T47D (cell line): Measurements from ENCODE around the gene RAP1GAP2.
"Not testable (repeated sequence)": the region's sequence is repeated elsewhere in the genome, so short reads cannot be mapped to it uniquely, and the experiment has no call there.

Experiments
- DNase-seq, 2 experiments: peaks; one replicate each; pipeline versions ENCODE4 v3.0.0 to v3.0.0-alpha.2; 2011 to 2012; ENCODE audit warnings: low read depth in 1 of 2, low spot score in 1 of 2
- JUND ChIP-seq: IDR thresholded peaks from 2 replicates; pipeline ENCODE4 v1.6.1; 2012; ENCODE audit warnings: low read depth
- in situ Hi-C: cut with HindIII; loops from 2 replicates; pipeline ENCODE4 v1.10.0; 2016; ENCODE audit warnings: low sequenced_read_pairs, low pct_unique_long_range_greater_than_20kb

RAP1GAP2 gene

GRCh38 chr17:3026125-3026855 is 230.1 kb downstream of the RAP1GAP2 start:
- TF ChIP-seq JUND: no peak
- no peak for DNase-seq
- in situ Hi-C loops: no loop called here

DNA sequence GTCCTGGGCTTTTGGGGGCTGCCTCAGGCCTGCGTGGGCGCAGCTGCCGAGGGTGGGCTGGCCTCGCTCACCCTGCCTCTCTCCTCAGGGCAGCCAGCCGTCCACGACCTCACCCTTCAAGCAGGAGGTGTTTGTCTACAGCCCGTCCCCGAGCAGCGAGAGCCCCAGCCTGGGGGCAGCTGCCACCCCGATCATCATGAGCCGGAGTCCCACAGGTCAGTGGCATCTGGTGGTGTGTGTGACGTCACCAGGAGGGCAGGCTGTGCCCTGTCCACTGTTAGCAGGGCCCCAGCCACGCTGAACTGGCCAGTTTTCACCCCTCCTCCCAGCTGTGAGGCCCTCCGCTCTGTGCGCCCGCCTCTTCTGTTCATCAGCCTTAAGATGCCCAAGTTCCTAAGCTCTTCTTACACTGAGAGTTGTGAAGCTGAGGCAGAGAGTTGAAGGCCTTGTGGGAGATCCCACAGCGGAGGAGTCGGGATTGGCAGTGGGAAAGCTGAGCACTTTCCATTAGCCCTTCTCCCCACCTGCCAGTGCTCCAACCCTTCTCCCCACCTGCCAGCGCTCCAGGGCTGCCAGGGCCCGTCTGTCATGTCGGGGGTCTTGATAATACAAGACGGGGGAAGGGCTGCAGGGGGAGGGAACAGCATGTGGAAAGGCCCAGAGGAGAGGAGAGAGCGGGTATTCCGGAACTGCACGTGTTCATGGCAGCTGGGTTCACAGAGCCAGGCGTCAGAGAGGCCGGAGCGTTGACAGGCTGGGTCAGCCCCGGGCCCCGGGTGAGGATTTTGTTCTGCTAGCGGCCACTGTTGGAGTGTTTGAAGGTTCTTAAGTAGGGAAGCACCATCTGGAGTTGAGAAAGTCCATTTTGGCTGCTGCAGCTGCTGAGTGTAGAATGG is 230.9 kb downstream of the RAP1GAP2 start:
- TF ChIP-seq JUND: no peak
- no peak for DNase-seq
- in situ Hi-C loops: no loop called here

- no peak for DNase-seq
- in situ Hi-C loops: no loop called here
- no peak for TF ChIP-seq JUND
These were observed 231.7 kb downstream of the RAP1GAP2 start for GRCh38 chr17:3027786-3028532.

GRCh38 chr17:3029213-3029913 is 233.1 kb downstream of the RAP1GAP2 start:
- TF ChIP-seq JUND: no peak
- no peak for DNase-seq
- in situ Hi-C loops: no loop called here

GRCh38 chr17:3030096-3030495 is 233.9 kb downstream of the RAP1GAP2 start:
- TF ChIP-seq JUND: no peak
- in situ Hi-C loops: no loop called here
- DNase-seq: no peak

GRCh38 chr17:3030852-3031470 is 234.7 kb downstream of the RAP1GAP2 start:
- DNase-seq, in situ Hi-C loops: not testable (repeated sequence)

- no peak for DNase-seq
- in situ Hi-C loops: no loop called here
- TF ChIP-seq JUND: no peak
These were observed 236.3 kb downstream of the RAP1GAP2 start for GRCh38 chr17:3032258-3033247.

GRCh38 chr17:3033248-3033640 is 237.0 kb downstream of the RAP1GAP2 start:
- in situ Hi-C loops: no loop called here
- no peak for TF ChIP-seq JUND
- no peak for DNase-seq

DNA sequence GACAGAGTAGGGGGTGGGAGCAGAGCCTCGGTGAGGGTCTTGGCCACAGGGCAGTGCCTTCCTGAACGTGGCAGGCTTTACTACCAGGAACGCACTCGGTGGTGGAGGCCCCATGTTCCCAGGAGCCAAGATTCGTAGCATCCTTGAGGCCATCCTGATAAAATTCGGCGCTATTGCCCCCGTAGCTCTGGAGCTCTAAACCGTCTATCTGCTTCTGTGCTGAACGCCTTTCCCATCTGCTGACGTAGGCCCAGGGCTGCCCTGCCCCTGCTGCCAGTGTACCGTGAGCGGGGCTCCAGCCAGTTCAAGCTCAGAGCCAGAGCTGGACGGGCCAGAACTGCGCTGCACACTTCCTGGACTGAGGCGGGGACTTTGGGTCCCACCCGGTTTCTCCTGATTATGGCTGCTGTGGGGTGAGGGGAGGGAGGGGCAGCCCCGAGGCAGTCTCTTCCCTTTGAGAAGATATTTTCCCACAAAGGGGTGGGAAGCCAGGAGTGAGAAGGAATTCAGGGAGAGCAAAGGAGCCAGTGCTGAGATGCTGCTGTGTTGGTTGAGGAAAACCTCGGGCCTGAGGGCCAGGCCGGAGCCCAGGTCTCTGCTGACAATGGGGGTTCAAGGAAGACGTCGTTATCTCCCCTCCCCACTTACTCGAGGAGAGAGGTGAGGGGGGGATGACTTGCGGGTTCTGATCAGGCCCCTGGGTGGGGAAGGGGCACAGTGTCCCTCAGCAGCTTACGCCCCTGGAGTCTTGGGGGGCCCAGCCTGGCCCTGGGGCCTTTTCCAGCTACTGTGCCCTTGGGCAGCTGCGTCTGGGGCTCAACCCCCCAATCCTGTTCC is 237.7 kb downstream of the RAP1GAP2 start:
- DNase-seq: no peak
- no peak for TF ChIP-seq JUND
- in situ Hi-C loops: no loop called here

GRCh38 chr17:3034578-3034920 is 238.3 kb downstream of the RAP1GAP2 start:
- no peak for DNase-seq
- in situ Hi-C loops: no loop called here
- TF ChIP-seq JUND: no peak
